Measurements from ENCODE around the gene C10orf90. TPM values are rescaled to one million over a fixed set of nuclear protein-coding genes. Genes with fewer than 3 reads are reported as not detected.
"Not testable (repeated sequence)": the region's sequence is repeated elsewhere in the genome, so short reads cannot be mapped to it uniquely, and the experiment has no call there.

C10orf90 gene
- total RNA-seq, 1 donor, result not detected

DNA sequence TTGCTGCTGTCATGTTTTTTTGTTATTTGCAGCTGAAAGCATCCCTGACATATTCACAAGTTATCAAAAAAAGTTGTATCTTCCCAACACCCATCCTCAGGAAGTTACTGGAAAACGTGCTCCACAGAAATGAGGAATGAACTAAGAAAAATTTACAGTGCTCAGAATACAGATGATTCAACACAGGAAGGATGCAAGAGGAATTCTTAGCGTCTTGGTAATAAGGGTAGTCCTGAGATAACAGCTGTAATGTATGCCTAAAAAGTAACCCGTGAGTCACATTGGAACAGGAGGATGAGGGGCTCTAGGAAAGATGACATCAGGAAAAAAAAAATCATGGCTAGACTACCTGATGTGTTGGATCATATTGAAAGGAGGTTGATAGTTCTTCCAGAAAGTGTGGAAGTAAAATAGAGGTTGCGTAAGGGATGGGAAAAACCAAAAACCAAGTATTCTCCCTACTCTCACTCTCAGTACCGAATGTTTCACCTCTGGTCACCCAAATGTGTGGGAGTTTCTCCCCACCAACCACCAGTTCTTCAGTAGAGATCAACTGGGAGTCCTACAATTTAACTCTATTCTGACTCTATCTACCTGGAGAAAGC is 286.1 kb downstream of the C10orf90 start:
- H3K4me3 ChIP-seq (ENCODE audit: low read depth, low read length), result no peak overlapping the region
- TF ChIP-seq, protein P1, sequence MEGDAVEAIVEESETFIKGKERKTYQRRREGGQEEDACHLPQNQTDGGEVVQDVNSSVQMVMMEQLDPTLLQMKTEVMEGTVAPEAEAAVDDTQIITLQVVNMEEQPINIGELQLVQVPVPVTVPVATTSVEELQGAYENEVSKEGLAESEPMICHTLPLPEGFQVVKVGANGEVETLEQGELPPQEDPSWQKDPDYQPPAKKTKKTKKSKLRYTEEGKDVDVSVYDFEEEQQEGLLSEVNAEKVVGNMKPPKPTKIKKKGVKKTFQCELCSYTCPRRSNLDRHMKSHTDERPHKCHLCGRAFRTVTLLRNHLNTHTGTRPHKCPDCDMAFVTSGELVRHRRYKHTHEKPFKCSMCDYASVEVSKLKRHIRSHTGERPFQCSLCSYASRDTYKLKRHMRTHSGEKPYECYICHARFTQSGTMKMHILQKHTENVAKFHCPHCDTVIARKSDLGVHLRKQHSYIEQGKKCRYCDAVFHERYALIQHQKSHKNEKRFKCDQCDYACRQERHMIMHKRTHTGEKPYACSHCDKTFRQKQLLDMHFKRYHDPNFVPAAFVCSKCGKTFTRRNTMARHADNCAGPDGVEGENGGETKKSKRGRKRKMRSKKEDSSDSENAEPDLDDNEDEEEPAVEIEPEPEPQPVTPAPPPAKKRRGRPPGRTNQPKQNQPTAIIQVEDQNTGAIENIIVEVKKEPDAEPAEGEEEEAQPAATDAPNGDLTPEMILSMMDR (IDR thresholded peaks at IDR 0.05; ENCODE audit: insufficient read depth, low read depth, low read length), result no peak
- DNase-seq (ENCODE audit: low read depth), result peak; percentile 65

DNA sequence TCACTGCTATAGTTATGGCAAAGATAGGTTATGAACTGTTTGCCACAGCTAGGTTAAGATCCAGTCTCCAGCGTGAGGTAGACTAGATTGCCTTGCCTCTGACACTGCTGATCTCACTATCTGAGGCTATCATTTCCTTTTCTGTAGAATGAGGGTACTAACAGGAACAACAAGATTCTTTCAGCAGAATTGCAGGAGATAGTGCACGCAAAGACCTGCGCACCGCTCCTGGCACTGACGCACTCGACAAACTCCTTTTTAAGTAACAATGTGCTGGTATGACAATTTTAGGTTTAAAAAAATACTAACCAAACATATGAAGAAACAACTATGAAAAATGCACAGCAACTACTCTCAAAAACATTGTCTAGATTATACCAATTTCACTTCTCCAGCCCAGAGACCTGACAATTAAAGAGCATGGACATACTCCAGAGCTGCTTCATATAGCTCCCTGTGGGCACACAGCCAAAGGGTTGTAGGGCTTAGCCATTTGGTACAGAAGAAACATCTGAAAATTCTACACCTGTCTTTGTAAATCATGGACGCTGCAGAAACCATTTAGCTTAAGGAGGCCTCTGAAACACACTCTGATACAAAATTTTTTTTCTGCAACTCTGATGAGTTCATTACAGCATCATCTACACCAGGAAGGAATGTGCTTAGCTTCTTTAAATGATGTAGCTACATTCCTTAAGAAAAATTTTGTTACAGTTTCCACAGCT is 290.0 kb downstream of the C10orf90 start:
- H3K4me3 ChIP-seq (ENCODE audit: low read depth, low read length), result no peak overlapping the region
- no peak for DNase-seq (ENCODE audit: low read depth)
- TF ChIP-seq, protein P1 (IDR thresholded peaks at IDR 0.05; ENCODE audit: insufficient read depth, low read depth, low read length), result no peak

DNA sequence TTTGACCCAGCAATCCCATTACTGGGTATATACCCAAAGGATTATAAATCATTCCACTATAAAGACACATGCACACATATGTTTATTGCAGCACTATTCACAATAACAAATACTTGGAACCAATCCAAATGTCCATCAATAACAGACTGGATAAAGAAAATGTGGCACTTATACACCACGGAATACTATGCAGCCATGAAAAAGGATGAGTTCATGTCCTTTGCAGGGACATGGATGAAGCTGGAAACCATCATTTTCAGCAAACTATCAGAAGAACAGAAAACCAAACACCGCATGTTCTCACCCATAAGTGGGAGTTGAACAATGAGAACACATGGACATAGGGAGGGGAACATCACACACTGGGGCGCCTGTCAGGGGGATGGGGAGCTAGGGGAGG is 291.3 kb downstream of the C10orf90 start:
- not testable (repeated sequence) for DNase-seq (ENCODE audit: low read depth); H3K4me3 ChIP-seq (ENCODE audit: low read depth, low read length)

DNA sequence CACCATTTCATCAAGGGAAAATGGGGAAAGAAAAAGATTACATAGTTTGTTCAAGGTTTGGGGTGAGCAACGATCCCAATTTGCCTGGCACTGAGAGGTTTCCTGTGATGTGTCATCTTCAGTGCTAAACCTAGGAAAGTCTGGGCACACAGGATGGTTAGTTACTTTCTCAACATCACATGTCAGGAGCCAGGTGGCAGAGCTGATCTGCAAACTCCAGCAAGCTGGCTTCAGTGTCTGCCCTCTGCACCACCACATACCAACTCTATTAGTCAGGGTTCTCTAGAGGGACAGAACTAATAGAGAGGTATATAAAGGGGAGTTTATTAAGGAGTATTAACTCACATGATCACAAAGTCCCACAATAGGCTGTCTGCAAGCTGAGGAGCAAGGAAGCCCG is 293.5 kb downstream of the C10orf90 start:
- no peak for DNase-seq (ENCODE audit: low read depth)
- TF ChIP-seq, protein P1 (IDR thresholded peaks at IDR 0.05; ENCODE audit: insufficient read depth, low read depth, low read length), result no peak
- H3K4me3 ChIP-seq (ENCODE audit: low read depth, low read length), result no peak overlapping the region

DNA sequence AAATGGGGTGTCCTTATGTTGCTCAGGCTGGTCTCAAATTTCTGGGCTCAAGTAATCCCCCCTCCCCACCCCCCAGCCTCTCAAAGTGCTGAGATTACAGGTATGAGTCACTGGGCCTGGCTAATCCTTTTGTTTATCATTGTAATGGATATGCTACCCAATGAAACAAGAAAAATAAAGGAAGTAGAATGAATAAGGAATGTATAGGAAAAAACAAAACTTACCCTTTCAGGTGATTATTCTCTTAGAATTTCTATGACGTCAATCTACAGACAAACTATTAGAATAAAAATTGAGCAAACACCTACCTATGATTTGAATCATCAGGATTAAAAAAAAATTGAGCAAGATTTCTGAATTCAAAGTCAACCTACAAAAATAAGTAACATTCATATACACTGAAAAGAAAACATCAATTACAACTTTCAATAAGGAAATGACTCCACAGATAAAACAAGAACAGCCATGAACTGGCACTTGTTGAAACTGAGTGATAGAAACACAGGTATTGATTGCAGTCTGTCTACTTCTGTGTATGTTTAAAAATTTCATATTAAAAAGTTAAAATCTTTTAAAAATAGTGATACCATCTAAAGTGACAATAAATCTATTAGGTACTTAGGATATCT is 294.5 kb downstream of the C10orf90 start:
- H3K4me3 ChIP-seq (ENCODE audit: low read depth, low read length), result no peak overlapping the region
- no peak for DNase-seq (ENCODE audit: low read depth)
- TF ChIP-seq, protein P1 (IDR thresholded peaks at IDR 0.05; ENCODE audit: insufficient read depth, low read depth, low read length), result no peak

DNA sequence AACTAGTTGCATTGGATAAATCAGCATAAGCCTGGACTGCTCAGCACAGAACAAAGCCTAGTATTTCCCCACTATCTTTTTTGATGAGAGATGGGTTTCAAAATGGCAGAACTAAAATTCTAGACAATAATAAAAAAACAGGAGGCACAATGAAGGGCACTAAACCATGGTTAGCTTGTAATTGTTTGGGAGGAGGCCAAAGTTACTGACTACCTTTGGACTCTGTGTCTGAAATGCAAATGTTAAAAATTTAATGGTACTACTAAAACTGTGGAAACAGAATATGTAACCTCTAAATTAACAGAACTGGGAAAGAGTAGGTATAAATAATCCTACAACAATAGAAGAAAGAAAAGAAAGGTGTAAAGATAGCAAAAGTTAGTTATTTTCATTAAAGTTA is 295.2 kb downstream of the C10orf90 start:
- no peak overlapping the region for H3K4me3 ChIP-seq (ENCODE audit: low read depth, low read length)
- TF ChIP-seq, protein P1 (IDR thresholded peaks at IDR 0.05; ENCODE audit: insufficient read depth, low read depth, low read length), result no peak
- DNase-seq (ENCODE audit: low read depth), result no peak

Other genes starting within 250 kb of the C10orf90 start
- 87.9 and 99.7 TPM in 2 replicates for gene DOCK1, start 234.7 kb upstream of the C10orf90 start, total RNA-seq

Data from fibroblast of villous mesenchyme (primary cell).